ENCODE measurements around the gene OR2V1.

DNA sequence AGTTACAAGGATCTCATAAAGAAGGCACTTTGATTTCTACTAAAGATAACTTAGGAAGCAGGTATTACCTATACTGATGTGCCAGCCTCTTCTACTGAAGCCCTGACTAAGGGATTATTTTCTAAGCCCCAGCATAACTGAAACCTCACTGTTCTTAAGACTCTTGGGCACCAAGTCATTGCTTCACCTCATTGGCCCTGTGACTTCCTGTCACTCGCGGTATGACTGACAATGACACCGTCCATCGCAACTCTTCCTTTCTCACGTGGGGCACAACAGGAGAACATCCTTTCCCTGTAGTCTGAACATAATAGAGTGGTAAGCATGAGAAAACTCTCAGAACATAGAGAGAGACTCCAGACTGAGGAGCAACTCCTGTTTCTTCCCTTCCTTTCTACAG, 22.8 kb upstream of the OR2V1 start:
- TF ChIP-seq POLR2AphosphoS5 (IDR thresholded peaks at IDR 0.05; ENCODE audit: low read depth, low read length): no peak
- TF ChIP-seq, protein P1, sequence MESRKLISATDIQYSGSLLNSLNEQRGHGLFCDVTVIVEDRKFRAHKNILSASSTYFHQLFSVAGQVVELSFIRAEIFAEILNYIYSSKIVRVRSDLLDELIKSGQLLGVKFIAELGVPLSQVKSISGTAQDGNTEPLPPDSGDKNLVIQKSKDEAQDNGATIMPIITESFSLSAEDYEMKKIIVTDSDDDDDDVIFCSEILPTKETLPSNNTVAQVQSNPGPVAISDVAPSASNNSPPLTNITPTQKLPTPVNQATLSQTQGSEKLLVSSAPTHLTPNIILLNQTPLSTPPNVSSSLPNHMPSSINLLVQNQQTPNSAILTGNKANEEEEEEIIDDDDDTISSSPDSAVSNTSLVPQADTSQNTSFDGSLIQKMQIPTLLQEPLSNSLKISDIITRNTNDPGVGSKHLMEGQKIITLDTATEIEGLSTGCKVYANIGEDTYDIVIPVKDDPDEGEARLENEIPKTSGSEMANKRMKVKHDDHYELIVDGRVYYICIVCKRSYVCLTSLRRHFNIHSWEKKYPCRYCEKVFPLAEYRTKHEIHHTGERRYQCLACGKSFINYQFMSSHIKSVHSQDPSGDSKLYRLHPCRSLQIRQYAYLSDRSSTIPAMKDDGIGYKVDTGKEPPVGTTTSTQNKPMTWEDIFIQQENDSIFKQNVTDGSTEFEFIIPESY (IDR thresholded peaks at IDR 0.05; ENCODE audit: extremely low read depth, insufficient replicate concordance, low read length): no peak
- no peak for TF ChIP-seq EZH2 (IDR thresholded peaks at IDR 0.05)
- TF ChIP-seq, protein P2, sequence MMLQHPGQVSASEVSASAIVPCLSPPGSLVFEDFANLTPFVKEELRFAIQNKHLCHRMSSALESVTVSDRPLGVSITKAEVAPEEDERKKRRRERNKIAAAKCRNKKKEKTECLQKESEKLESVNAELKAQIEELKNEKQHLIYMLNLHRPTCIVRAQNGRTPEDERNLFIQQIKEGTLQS (IDR thresholded peaks at IDR 0.05): no peak
- no peak for TF ChIP-seq POLR2A (IDR thresholded peaks at IDR 0.05; ENCODE audit: borderline replicate concordance, extremely low read depth, insufficient read depth, insufficient read length)
- TF ChIP-seq, protein P3, sequence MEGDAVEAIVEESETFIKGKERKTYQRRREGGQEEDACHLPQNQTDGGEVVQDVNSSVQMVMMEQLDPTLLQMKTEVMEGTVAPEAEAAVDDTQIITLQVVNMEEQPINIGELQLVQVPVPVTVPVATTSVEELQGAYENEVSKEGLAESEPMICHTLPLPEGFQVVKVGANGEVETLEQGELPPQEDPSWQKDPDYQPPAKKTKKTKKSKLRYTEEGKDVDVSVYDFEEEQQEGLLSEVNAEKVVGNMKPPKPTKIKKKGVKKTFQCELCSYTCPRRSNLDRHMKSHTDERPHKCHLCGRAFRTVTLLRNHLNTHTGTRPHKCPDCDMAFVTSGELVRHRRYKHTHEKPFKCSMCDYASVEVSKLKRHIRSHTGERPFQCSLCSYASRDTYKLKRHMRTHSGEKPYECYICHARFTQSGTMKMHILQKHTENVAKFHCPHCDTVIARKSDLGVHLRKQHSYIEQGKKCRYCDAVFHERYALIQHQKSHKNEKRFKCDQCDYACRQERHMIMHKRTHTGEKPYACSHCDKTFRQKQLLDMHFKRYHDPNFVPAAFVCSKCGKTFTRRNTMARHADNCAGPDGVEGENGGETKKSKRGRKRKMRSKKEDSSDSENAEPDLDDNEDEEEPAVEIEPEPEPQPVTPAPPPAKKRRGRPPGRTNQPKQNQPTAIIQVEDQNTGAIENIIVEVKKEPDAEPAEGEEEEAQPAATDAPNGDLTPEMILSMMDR (IDR thresholded peaks at IDR 0.05 in 2 of 3, conservative IDR thresholded peaks at IDR 0.05 in 1 of 3; ENCODE audit: borderline replicate concordance in 1 of 3, insufficient read depth in 1 of 3, low read depth in 2 of 3, low read length in 2 of 3): no peak
- TF ChIP-seq ZFX (IDR thresholded peaks at IDR 0.05): no peak
- TF ChIP-seq, protein P4, sequence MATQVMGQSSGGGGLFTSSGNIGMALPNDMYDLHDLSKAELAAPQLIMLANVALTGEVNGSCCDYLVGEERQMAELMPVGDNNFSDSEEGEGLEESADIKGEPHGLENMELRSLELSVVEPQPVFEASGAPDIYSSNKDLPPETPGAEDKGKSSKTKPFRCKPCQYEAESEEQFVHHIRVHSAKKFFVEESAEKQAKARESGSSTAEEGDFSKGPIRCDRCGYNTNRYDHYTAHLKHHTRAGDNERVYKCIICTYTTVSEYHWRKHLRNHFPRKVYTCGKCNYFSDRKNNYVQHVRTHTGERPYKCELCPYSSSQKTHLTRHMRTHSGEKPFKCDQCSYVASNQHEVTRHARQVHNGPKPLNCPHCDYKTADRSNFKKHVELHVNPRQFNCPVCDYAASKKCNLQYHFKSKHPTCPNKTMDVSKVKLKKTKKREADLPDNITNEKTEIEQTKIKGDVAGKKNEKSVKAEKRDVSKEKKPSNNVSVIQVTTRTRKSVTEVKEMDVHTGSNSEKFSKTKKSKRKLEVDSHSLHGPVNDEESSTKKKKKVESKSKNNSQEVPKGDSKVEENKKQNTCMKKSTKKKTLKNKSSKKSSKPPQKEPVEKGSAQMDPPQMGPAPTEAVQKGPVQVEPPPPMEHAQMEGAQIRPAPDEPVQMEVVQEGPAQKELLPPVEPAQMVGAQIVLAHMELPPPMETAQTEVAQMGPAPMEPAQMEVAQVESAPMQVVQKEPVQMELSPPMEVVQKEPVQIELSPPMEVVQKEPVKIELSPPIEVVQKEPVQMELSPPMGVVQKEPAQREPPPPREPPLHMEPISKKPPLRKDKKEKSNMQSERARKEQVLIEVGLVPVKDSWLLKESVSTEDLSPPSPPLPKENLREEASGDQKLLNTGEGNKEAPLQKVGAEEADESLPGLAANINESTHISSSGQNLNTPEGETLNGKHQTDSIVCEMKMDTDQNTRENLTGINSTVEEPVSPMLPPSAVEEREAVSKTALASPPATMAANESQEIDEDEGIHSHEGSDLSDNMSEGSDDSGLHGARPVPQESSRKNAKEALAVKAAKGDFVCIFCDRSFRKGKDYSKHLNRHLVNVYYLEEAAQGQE (IDR thresholded peaks at IDR 0.05; ENCODE audit: low read depth): no peak
- no peak for TF ChIP-seq SRF (IDR thresholded peaks at IDR 0.05; ENCODE audit: low read depth)
- no peak for TF ChIP-seq ZNF274 (IDR thresholded peaks at IDR 0.05; ENCODE audit: low read depth, low read length)
- no peak for TF ChIP-seq SIN3A (IDR thresholded peaks at IDR 0.05; ENCODE audit: low read depth)
